OCI-LY7 (cell line): ENCODE measurements around the gene FAM3C.

Source experiments
- EZH2phosphoT487 ChIP-seq: fragments of 200-600 bp; sonication (generic); IDR thresholded peaks from 2 replicates; pipeline ENCODE4 v1.6.1; 2018; ENCODE audit warnings: low read depth, borderline replicate concordance, mild to moderate bottlenecking, mixed run types, antibody characterized with exemption, low read length, moderate library complexity, mixed read lengths
- TF ChIP-seq, protein P1 (sequence below): fragments of 200-600 bp; sonication (generic); conservative IDR thresholded peaks from 2 replicates; pipeline ENCODE4 v1.5.1; 2014; ENCODE audit warnings: mild to moderate bottlenecking, antibody characterized with exemption, low read length, moderate library complexity, mixed read lengths

DNA sequence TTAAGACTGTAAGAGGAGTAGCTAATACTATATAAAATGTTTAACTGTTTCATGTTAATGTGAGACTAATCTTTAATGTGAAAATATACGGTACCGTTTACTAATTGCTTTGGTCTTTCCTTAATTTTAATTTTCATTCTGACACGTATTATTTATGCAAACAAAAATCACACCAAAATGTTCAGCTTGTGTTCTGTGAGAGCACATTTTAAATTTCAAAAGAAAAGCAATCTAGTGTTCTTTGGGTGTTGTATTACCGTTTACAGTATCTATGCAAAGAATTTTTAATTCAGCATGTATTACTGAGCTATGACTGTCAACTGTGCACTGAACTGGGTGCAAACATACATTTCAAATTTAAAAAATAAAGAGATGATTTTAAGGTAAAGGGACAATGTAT lies 65.1 kb downstream of the FAM3C start:
- TF ChIP-seq, protein P1, sequence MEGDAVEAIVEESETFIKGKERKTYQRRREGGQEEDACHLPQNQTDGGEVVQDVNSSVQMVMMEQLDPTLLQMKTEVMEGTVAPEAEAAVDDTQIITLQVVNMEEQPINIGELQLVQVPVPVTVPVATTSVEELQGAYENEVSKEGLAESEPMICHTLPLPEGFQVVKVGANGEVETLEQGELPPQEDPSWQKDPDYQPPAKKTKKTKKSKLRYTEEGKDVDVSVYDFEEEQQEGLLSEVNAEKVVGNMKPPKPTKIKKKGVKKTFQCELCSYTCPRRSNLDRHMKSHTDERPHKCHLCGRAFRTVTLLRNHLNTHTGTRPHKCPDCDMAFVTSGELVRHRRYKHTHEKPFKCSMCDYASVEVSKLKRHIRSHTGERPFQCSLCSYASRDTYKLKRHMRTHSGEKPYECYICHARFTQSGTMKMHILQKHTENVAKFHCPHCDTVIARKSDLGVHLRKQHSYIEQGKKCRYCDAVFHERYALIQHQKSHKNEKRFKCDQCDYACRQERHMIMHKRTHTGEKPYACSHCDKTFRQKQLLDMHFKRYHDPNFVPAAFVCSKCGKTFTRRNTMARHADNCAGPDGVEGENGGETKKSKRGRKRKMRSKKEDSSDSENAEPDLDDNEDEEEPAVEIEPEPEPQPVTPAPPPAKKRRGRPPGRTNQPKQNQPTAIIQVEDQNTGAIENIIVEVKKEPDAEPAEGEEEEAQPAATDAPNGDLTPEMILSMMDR, result no peak
- no peak for TF ChIP-seq EZH2phosphoT487
